Neural cell (in vitro differentiated cells): ENCODE data around the gene TMTC1.

ENCODE experiments used
- CTCF ChIP-seq: fragments of 450-650 bp; IDR thresholded peaks from 2 replicates; pipeline ENCODE4 v1.5.1; 2014; ENCODE audit warnings: antibody characterized with exemption, mild to moderate bottlenecking, moderate library complexity; ENCODE audit not compliant: poor library complexity, severe bottlenecking
- EZH2 ChIP-seq: fragments of 200-600, 300-800 bp; shearing (Covaris generic), sonication (generic); IDR thresholded peaks from 2 replicates; pipeline ENCODE4 v1.6.1; 2014; ENCODE audit warnings: antibody characterized with exemption, low read length, borderline replicate concordance, mild to moderate bottlenecking; ENCODE audit not compliant: insufficient read depth, poor library complexity, severe bottlenecking
- MXI1 ChIP-seq: fragments of 450-650 bp; conservative IDR thresholded peaks from 2 replicates; pipeline ENCODE4 v1.6.1; 2014; ENCODE audit warnings: antibody characterized with exemption, mild to moderate bottlenecking; ENCODE audit not compliant: poor library complexity, severe bottlenecking
- POLR2AphosphoS5 ChIP-seq: IDR thresholded peaks from 2 replicates; pipeline ENCODE4 v1.6.1; 2012

GRCh38 chr12:29655861-29656260, 127.9 kb downstream of the TMTC1 start:
- no peak for TF ChIP-seq CTCF
- no peak for TF ChIP-seq EZH2
- no peak for TF ChIP-seq MXI1
- TF ChIP-seq POLR2AphosphoS5, result no peak
